A673 (cell line): Measurements from ENCODE around the gene LARGE1.

Experiments
- CTCF ChIP-seq: fragments of 300-800, 200-600 bp; sonication (generic); conservative IDR thresholded peaks from 2 replicates; pipeline ENCODE4 v1.5.1; 2017; ENCODE audit warnings: low read depth, mild to moderate bottlenecking, antibody characterized with exemption, low read length, moderate library complexity, mixed read lengths
- EZH2 ChIP-seq: fragments of 200-600 bp; sonication (generic); IDR thresholded peaks from 2 replicates; pipeline ENCODE4 v1.6.1; 2017; ENCODE audit warnings: borderline replicate concordance, low read depth, mild to moderate bottlenecking, mixed read lengths, antibody characterized with exemption, low read length; ENCODE audit not compliant: poor library complexity, severe bottlenecking

GRCh38 chr22:33563220-33563964 is 356.9 kb downstream of the LARGE1 start:
- TF ChIP-seq CTCF, result no peak
- no peak for TF ChIP-seq EZH2
